GM19035 (cell line): Measurements from ENCODE around the gene ANKS3.

Experiments
- ATAC-seq: cut with Tn5 transposase; IDR thresholded peaks from one replicate; pipeline ENCODE4 v1.9.1; 2021; ENCODE audit not compliant: unreplicated experiment

ANKS3 gene

GRCh38 chr16:4696905-4697847, 36.9 kb downstream of the ANKS3 start:
- no peak for ATAC-seq

GRCh38 chr16:4696172-4696904, 37.7 kb downstream of the ANKS3 start:
- ATAC-seq = no peak

- ATAC-seq = no peak
These were observed 38.4 kb downstream of the ANKS3 start for GRCh38 chr16:4695473-4696171.

GRCh38 chr16:4694642-4695451, 39.2 kb downstream of the ANKS3 start:
- ATAC-seq = no peak

- peak; percentile 8 for ATAC-seq
These were observed 40.0 kb downstream of the ANKS3 start for GRCh38 chr16:4693956-4694641.

GRCh38 chr16:4693296-4693955, 40.6 kb downstream of the ANKS3 start, which contains the start of gene NUDT16L1:
Gene NUDT16L1 (plus strand): TSS chr16:4693562. CDS start chr16:4693727, 165 bp downstream.
- peak; percentile 92 for ATAC-seq

GRCh38 chr16:4692460-4693295, 41.4 kb downstream of the ANKS3 start:
- peak; percentile 16 for ATAC-seq

- ATAC-seq = no peak
These were observed 42.2 kb downstream of the ANKS3 start for GRCh38 chr16:4691666-4692412.

GRCh38 chr16:4690946-4691665, 43.0 kb downstream of the ANKS3 start:
- ATAC-seq = no peak

GRCh38 chr16:4689864-4690704, 44.0 kb downstream of the ANKS3 start:
- no peak for ATAC-seq

- no peak for ATAC-seq
These were observed 44.9 kb downstream of the ANKS3 start for GRCh38 chr16:4689091-4689671.

- ATAC-seq = no peak
These were observed 45.4 kb downstream of the ANKS3 start for GRCh38 chr16:4688674-4689045.

- ATAC-seq = no peak
These were observed 46.0 kb downstream of the ANKS3 start for GRCh38 chr16:4687946-4688673.

- ATAC-seq = no peak
These were observed 46.7 kb downstream of the ANKS3 start for GRCh38 chr16:4687416-4687815.

GRCh38 chr16:4686497-4687210, 47.4 kb downstream of the ANKS3 start:
- ATAC-seq = no peak
